ENCODE results near the gene PLEKHM2.

DNA sequence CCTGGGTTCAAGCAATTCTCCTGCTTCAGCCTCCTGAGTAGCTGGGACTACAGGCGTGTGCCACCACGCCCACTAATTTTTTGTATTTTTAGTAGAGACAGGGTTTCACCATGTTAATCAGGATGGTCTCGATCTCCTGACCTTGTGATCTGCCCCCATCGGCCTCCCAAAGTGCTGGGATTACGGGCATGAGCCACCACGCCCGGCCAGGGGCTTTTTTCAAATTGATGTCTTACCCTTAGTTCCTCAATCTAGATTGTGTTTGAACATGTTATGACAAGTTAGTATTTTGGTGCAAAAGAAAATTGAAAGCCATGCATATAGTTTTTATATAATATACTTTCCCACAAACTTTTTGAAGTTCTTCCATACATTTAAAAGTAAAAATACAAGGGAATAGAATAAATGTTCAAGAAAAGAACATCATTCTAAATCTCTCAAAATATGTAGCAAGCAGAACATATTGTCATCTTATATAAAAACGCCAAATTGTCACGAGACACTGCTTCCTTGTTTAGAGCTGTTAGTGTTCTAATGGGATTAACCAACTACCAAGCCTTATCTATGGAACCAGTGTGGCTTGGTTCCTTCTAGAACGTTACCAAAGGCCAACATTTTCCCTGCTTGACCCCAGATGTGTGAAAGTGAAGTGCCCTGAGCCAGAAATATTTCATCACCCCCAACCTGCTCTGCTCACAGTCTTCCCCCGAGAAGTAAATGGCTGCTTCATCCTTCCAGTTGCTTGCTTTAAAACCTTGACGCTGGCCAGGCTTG, 9.5 kb upstream of the PLEKHM2 start:
- TF ChIP-seq ZFX (IDR thresholded peaks at IDR 0.05; ENCODE audit: borderline replicate concordance): no peak
- TF ChIP-seq, protein P1, sequence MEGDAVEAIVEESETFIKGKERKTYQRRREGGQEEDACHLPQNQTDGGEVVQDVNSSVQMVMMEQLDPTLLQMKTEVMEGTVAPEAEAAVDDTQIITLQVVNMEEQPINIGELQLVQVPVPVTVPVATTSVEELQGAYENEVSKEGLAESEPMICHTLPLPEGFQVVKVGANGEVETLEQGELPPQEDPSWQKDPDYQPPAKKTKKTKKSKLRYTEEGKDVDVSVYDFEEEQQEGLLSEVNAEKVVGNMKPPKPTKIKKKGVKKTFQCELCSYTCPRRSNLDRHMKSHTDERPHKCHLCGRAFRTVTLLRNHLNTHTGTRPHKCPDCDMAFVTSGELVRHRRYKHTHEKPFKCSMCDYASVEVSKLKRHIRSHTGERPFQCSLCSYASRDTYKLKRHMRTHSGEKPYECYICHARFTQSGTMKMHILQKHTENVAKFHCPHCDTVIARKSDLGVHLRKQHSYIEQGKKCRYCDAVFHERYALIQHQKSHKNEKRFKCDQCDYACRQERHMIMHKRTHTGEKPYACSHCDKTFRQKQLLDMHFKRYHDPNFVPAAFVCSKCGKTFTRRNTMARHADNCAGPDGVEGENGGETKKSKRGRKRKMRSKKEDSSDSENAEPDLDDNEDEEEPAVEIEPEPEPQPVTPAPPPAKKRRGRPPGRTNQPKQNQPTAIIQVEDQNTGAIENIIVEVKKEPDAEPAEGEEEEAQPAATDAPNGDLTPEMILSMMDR (IDR thresholded peaks at IDR 0.05): no peak
